HEK293 (cell line): ENCODE measurements around the gene NARS2.

ENCODE experiments used
- CTCF ChIA-PET: fragments of 350-600 bp; formaldehyde crosslinking; extraction: SDS; loops from one replicate; lab custom pipeline; 2021; ENCODE audit warnings: antibody characterized with exemption; lab: Yijun Ruan, JAX
- POLR2A ChIA-PET: fragments of 300-600 bp; formaldehyde crosslinking; extraction: SDS; loops from one replicate; lab custom pipeline; 2020; ENCODE audit warnings: antibody characterized with exemption, inconsistent platforms; lab: Yijun Ruan, JAX
- H3K27ac ChIP-seq: fragments of 200-500 bp; sonication (Bioruptor generic); 2 replicates; pipeline ENCODE4 v1.5.1; 2014; ENCODE audit warnings: low read depth, low read length, control low read depth, inconsistent platforms; ENCODE audit errors: extremely low read depth
- H3K36me3 ChIP-seq, 2 experiments: fragments of 200-500 bp in 1 of 2; sonication (Bioruptor generic) in 1 of 2; 1 replicate in 1 of 2; 2 replicates in 1 of 2; pipeline ENCODE4 v1.5.1; 2014 to 2017; ENCODE audit warnings: inconsistent platforms in 2 of 2, low read length in 2 of 2; ENCODE audit not compliant: control insufficient read depth in 2 of 2, insufficient read depth in 1 of 2
- H3K4me1 ChIP-seq: fragments of 200-500 bp; sonication (Bioruptor generic); 2 replicates; pipeline ENCODE4 v1.5.1; 2014; ENCODE audit warnings: mild to moderate bottlenecking, low read length, inconsistent platforms; ENCODE audit not compliant: control insufficient read depth, insufficient read depth
- H3K4me3 ChIP-seq: 2 replicates; pipeline ENCODE4 v1.5.1; 2011; ENCODE audit warnings: low read depth, mild to moderate bottlenecking, control low read depth, low read length, moderate library complexity
- H3K9me3 ChIP-seq: fragments of 200-500 bp; sonication (Bioruptor generic); 2 replicates; pipeline ENCODE4 v1.5.1; 2014; ENCODE audit warnings: low read depth, low read length, inconsistent platforms; ENCODE audit not compliant: control insufficient read depth, insufficient read depth
- BCL11A ChIP-seq: fragments of 450-650 bp; formaldehyde crosslinking; IDR thresholded peaks from 2 replicates; pipeline ENCODE4 v1.5.1; 2016; ENCODE audit warnings: low read depth, missing biosample characterization, missing genetic modification characterization
- GFI1B ChIP-seq: fragments of 450-650 bp; formaldehyde crosslinking; IDR thresholded peaks from 2 replicates; pipeline ENCODE4 v1.5.1; 2016; ENCODE audit warnings: missing biosample characterization, missing genetic modification characterization
- GLI4 ChIP-seq: fragments of 450-650 bp; formaldehyde crosslinking; IDR thresholded peaks from 2 replicates; pipeline ENCODE4 v1.5.1; 2016; ENCODE audit warnings: missing biosample characterization, missing genetic modification characterization
- GLIS2 ChIP-seq: fragments of 450-650 bp; formaldehyde crosslinking; IDR thresholded peaks from 2 replicates; pipeline ENCODE4 v1.5.1; 2016; ENCODE audit warnings: missing biosample characterization, missing genetic modification characterization
- RBAK ChIP-seq: fragments of 450-650 bp; formaldehyde crosslinking; IDR thresholded peaks from 2 replicates; pipeline ENCODE4 v1.5.1; 2016; ENCODE audit warnings: missing biosample characterization, missing genetic modification characterization
- WT1 ChIP-seq: fragments of 450-650 bp; formaldehyde crosslinking; IDR thresholded peaks from 2 replicates; pipeline ENCODE4 v1.5.1; 2016; ENCODE audit warnings: missing biosample characterization, missing genetic modification characterization
- ZFP69B ChIP-seq: fragments of 450-650 bp; formaldehyde crosslinking; IDR thresholded peaks from 2 replicates; pipeline ENCODE4 v1.5.1; 2016; ENCODE audit warnings: missing biosample characterization, missing genetic modification characterization
- ZNF132 ChIP-seq: fragments of 450-650 bp; formaldehyde crosslinking; IDR thresholded peaks from 2 replicates; pipeline ENCODE4 v1.5.1; 2017; ENCODE audit warnings: missing biosample characterization, missing genetic modification characterization, borderline replicate concordance
- ZNF148 ChIP-seq: fragments of 450-650 bp; formaldehyde crosslinking; IDR thresholded peaks from 2 replicates; pipeline ENCODE4 v1.5.0; 2017; ENCODE audit warnings: missing biosample characterization, missing genetic modification characterization, borderline replicate concordance
- ZNF239 ChIP-seq: fragments of 450-650 bp; formaldehyde crosslinking; IDR thresholded peaks from 2 replicates; pipeline ENCODE4 v1.5.1; 2016; ENCODE audit warnings: missing biosample characterization, missing genetic modification characterization
- ZNF280D ChIP-seq: fragments of 450-650 bp; formaldehyde crosslinking; IDR thresholded peaks from 2 replicates; pipeline ENCODE4 v1.5.1; 2016; ENCODE audit warnings: missing biosample characterization, missing genetic modification characterization
- ZNF324 ChIP-seq: fragments of 450-650 bp; formaldehyde crosslinking; IDR thresholded peaks from 2 replicates; pipeline ENCODE4 v1.5.1; 2016; ENCODE audit warnings: missing biosample characterization, missing genetic modification characterization
- ZNF394 ChIP-seq: fragments of 450-650 bp; formaldehyde crosslinking; IDR thresholded peaks from 2 replicates; pipeline ENCODE4 v1.5.1; 2016; ENCODE audit warnings: missing biosample characterization, missing genetic modification characterization, mild to moderate bottlenecking, moderate library complexity, borderline replicate concordance
- ZNF530 ChIP-seq: fragments of 450-650 bp; formaldehyde crosslinking; IDR thresholded peaks from 2 replicates; pipeline ENCODE4 v1.5.1; 2016; ENCODE audit warnings: low read depth, missing biosample characterization, missing genetic modification characterization
- ZNF610 ChIP-seq: fragments of 450-650 bp; formaldehyde crosslinking; IDR thresholded peaks from 2 replicates; pipeline ENCODE4 v1.5.1; 2016; ENCODE audit warnings: missing biosample characterization, missing genetic modification characterization, borderline replicate concordance
- ZNF623 ChIP-seq: fragments of 450-650 bp; formaldehyde crosslinking; IDR thresholded peaks from 2 replicates; pipeline ENCODE4 v1.5.1; 2016; ENCODE audit warnings: missing biosample characterization, missing genetic modification characterization
- ZNF701 ChIP-seq: fragments of 450-650 bp; formaldehyde crosslinking; IDR thresholded peaks from 2 replicates; pipeline ENCODE4 v1.5.1; 2016; ENCODE audit warnings: missing biosample characterization, missing genetic modification characterization
- ZNF768 ChIP-seq: fragments of 450-650 bp; formaldehyde crosslinking; IDR thresholded peaks from 2 replicates; pipeline ENCODE4 v1.5.1; 2018; ENCODE audit warnings: missing biosample characterization, mild to moderate bottlenecking, missing genetic modification characterization
- ZSCAN4 ChIP-seq: fragments of 450-650 bp; formaldehyde crosslinking; IDR thresholded peaks from 2 replicates; pipeline ENCODE4 v1.5.1; 2017; ENCODE audit warnings: missing biosample characterization, missing genetic modification characterization
- TF ChIP-seq, protein P1 (sequence below): fragments of 450-650 bp; formaldehyde crosslinking; IDR thresholded peaks from 2 replicates; pipeline ENCODE4 v1.5.1; 2016; ENCODE audit warnings: missing biosample characterization, missing genetic modification characterization
- TF ChIP-seq, protein P2 (sequence below): fragments of 450-650 bp; formaldehyde crosslinking; IDR thresholded peaks from 2 replicates; pipeline ENCODE4 v1.5.1; 2016; ENCODE audit warnings: missing biosample characterization, missing genetic modification characterization, borderline replicate concordance

Gene NARS2

DNA sequence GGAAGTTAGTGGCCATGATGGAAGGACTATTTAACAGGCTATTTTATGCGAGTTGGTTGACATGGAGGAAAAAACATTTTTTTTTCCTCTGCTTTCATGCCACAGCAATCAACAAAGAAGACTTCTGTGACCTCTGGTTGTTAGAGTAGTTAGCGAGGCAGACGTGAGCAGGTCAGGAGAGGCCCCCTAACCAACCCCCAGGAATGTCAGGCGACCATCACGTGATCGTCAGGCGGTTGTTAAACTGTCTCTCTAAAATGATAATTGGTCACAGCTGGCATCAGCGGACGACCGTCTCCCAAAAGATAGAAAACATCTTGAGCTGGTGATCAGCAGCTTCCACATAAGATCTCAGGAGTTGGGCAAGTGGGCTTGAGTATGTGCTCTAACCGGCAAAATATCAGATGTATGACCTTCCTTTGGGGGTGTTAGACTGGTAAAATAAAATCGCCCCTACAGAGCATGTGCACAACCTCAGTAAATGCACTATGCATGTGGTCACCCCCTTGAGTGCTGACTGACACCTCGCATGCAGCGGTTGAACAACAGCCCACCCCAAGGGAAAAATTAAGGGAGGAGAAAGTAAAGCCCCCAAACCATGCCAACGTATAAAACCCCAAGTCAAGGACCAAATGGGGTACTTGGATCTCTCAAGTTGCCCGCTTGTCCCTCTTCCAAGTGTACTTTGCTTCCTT, 20.9 kb upstream of the NARS2 start:
- CTCF ChIA-PET = interaction anchor here (0.7 kb wide), 1 partner anchor 899 kb away, joined by 3 read pairs; no protein-coding TSS in a partner anchor
- Histone ChIP-seq H3K36me3 (no peaks in the 10 kb centered on the region), H3K9me3 (no peaks in the 10 kb centered on the region), H3K4me1 (no peaks in the 10 kb centered on the region)
- TF ChIP-seq ZNF324 (tag by site-specific recombination) = no peak
- TF ChIP-seq GLI4 (tag by site-specific recombination) = no peak
- TF ChIP-seq ZNF530 = no peak
- TF ChIP-seq ZNF623 = no peak
- no peak for TF ChIP-seq ZSCAN4
- TF ChIP-seq GLIS2 (tag by site-specific recombination) = no peak
- TF ChIP-seq ZNF132 (tag by site-specific recombination) = no peak
- no peak for TF ChIP-seq ZNF768 (tag by site-specific recombination)
- TF ChIP-seq ZNF610 (tag by site-specific recombination) = no peak
- TF ChIP-seq ZNF148 (tag by site-specific recombination) = no peak
- no peak for TF ChIP-seq ZFP69B (tag by site-specific recombination)
- TF ChIP-seq, protein P1, sequence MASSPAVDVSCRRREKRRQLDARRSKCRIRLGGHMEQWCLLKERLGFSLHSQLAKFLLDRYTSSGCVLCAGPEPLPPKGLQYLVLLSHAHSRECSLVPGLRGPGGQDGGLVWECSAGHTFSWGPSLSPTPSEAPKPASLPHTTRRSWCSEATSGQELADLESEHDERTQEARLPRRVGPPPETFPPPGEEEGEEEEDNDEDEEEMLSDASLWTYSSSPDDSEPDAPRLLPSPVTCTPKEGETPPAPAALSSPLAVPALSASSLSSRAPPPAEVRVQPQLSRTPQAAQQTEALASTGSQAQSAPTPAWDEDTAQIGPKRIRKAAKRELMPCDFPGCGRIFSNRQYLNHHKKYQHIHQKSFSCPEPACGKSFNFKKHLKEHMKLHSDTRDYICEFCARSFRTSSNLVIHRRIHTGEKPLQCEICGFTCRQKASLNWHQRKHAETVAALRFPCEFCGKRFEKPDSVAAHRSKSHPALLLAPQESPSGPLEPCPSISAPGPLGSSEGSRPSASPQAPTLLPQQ (tag by site-specific recombination) = no peak
- TF ChIP-seq, all 188 proteins: peak for 0
- Histone ChIP-seq H3K4me3 (no peak overlapping the region), H3K27ac (no peak overlapping the region)
- POLR2A ChIA-PET = no interaction called here

DNA sequence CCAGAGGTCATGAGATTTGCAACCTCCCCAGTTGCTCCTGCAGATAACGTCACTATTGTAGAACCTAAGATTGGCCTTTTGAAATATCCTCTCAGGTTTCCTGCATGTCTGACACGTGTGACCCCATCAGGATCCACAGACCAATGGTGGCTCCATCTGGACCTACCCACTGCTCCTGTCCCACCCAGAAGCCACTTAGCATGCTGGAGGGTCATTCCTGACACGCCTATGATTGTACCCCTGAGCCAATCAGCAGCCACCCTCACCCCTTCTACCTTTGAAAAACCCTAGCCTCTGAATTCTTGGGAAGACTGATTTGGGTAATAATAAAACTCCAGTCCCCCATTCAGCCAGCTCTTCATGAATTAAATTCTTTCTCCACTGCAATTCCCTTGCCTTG, 20.1 kb upstream of the NARS2 start:
- no peak overlapping the region for H3K4me3 ChIP-seq
- POLR2A ChIA-PET = no interaction called here
- H3K27ac ChIP-seq = no peak overlapping the region
- no peaks in the 10 kb centered on the region for H3K4me1 ChIP-seq
- no peaks in the 10 kb centered on the region for H3K9me3 ChIP-seq
- CTCF ChIA-PET = interaction anchor here (0.6 kb wide), 1 partner anchor 705 kb away, joined by 3 read pairs; no protein-coding TSS in a partner anchor
- H3K36me3 ChIP-seq = no peaks in the 10 kb centered on the region
- TF ChIP-seq ZNF239 (tag by site-specific recombination) (no peak), ZNF280D (tag by site-specific recombination) (no peak), GFI1B (no peak), BCL11A (tag by site-specific recombination) (no peak), RBAK (tag by site-specific recombination) (no peak), WT1 (tag by site-specific recombination) (no peak), ZNF701 (tag by site-specific recombination) (no peak), ZNF394 (tag by site-specific recombination) (no peak)
- TF ChIP-seq, protein P2, sequence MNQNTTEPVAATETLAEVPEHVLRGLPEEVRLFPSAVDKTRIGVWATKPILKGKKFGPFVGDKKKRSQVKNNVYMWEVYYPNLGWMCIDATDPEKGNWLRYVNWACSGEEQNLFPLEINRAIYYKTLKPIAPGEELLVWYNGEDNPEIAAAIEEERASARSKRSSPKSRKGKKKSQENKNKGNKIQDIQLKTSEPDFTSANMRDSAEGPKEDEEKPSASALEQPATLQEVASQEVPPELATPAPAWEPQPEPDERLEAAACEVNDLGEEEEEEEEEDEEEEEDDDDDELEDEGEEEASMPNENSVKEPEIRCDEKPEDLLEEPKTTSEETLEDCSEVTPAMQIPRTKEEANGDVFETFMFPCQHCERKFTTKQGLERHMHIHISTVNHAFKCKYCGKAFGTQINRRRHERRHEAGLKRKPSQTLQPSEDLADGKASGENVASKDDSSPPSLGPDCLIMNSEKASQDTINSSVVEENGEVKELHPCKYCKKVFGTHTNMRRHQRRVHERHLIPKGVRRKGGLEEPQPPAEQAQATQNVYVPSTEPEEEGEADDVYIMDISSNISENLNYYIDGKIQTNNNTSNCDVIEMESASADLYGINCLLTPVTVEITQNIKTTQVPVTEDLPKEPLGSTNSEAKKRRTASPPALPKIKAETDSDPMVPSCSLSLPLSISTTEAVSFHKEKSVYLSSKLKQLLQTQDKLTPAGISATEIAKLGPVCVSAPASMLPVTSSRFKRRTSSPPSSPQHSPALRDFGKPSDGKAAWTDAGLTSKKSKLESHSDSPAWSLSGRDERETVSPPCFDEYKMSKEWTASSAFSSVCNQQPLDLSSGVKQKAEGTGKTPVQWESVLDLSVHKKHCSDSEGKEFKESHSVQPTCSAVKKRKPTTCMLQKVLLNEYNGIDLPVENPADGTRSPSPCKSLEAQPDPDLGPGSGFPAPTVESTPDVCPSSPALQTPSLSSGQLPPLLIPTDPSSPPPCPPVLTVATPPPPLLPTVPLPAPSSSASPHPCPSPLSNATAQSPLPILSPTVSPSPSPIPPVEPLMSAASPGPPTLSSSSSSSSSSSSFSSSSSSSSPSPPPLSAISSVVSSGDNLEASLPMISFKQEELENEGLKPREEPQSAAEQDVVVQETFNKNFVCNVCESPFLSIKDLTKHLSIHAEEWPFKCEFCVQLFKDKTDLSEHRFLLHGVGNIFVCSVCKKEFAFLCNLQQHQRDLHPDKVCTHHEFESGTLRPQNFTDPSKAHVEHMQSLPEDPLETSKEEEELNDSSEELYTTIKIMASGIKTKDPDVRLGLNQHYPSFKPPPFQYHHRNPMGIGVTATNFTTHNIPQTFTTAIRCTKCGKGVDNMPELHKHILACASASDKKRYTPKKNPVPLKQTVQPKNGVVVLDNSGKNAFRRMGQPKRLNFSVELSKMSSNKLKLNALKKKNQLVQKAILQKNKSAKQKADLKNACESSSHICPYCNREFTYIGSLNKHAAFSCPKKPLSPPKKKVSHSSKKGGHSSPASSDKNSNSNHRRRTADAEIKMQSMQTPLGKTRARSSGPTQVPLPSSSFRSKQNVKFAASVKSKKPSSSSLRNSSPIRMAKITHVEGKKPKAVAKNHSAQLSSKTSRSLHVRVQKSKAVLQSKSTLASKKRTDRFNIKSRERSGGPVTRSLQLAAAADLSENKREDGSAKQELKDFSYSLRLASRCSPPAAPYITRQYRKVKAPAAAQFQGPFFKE (tag by site-specific recombination) = no peak
